KOPT-K1 (cell line): ENCODE results near the gene COL4A1.

ENCODE experiments used
- H3K27ac ChIP-seq: fragments of 200-600 bp; sonication (generic); 2 replicates; pipeline ENCODE4 v1.5.1; 2016; ENCODE audit warnings: antibody characterized with exemption, mild to moderate bottlenecking, low read depth, low read length; ENCODE audit not compliant: poor library complexity, severe bottlenecking
- H3K36me3 ChIP-seq: fragments of 200-600 bp; sonication (generic); 2 replicates; pipeline ENCODE4 v1.5.1; 2017; ENCODE audit warnings: antibody characterized with exemption, mild to moderate bottlenecking, low read length, moderate library complexity; ENCODE audit not compliant: insufficient read depth
- H3K9me3 ChIP-seq: fragments of 200-600 bp; sonication (generic); 2 replicates; pipeline ENCODE4 v1.5.1; 2017; ENCODE audit warnings: antibody characterized with exemption, low read length, mild to moderate bottlenecking; ENCODE audit not compliant: insufficient read depth, poor library complexity, severe bottlenecking

The COL4A1 gene

DNA sequence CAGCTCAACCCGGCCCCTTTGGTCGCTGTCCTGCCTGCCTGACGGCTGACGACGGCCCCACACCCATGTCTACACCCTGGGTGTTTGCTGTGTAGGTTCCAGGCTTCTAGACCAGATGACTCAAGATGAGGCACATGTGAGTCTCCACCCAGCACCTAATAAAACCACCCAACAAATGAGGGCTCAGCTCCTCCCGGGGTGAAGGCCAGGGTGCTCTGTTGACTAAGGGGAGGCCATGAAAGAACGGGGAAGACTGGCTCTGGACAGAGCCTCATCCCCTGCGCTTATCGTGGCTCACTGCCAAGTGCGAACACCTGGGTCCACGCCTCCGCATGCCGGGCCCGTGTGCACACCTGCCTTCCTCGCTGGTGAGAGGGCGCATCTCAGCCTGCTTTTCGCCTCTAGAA lies 39.7 kb upstream of the COL4A1 start:
- Histone ChIP-seq H3K9me3 (no peaks in the 10 kb centered on the region), H3K27ac (no peak overlapping the region), H3K36me3 (no peaks in the 10 kb centered on the region)

- Histone ChIP-seq H3K27ac (no peak overlapping the region), H3K36me3 (no peaks in the 10 kb centered on the region), H3K9me3 (no peaks in the 10 kb centered on the region)
Measured at GRCh38 chr13:110345701-110346100, 38.7 kb upstream of the COL4A1 start.

- Histone ChIP-seq H3K36me3 (no peaks in the 10 kb centered on the region), H3K27ac (no peak overlapping the region), H3K9me3 (no peaks in the 10 kb centered on the region)
Measured at GRCh38 chr13:110345266-110345665, 38.3 kb upstream of the COL4A1 start.

GRCh38 chr13:110344320-110344719 lies 37.4 kb upstream of the COL4A1 start:
- H3K9me3 ChIP-seq = no peaks in the 10 kb centered on the region
- no peak overlapping the region for H3K27ac ChIP-seq
- H3K36me3 ChIP-seq = no peaks in the 10 kb centered on the region

DNA sequence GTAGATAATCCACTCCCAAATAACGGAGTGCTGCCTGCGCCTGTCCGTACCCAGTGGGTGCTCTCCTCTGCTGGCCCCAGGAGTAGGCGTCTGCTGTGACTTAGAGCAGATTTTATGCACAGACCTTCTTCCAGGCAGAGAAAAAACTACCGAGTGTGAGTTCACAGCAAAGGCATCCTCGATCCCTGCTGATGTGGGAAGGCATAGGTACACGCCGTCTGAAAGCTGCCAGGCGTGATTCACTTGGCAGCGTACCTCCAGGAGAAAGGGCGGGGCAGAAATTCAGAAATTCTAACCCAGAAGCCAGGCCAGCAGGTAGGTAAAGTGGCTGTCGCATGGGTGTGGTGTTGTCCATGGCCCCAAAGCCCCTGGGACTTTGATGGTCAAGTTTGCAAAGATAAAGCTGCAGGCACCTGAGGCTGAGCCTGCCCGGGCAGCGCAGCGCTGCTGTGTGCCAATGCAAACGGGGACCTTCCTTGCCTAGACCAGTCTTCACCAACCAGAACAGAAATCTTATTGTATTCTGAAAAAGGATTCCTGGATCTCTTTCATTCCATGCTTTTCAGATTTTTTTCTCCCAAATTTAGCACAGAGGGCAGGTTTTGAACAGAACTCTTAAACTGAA lies 36.4 kb upstream of the COL4A1 start:
- Histone ChIP-seq H3K27ac (no peak overlapping the region), H3K36me3 (no peaks in the 10 kb centered on the region), H3K9me3 (no peaks in the 10 kb centered on the region)

DNA sequence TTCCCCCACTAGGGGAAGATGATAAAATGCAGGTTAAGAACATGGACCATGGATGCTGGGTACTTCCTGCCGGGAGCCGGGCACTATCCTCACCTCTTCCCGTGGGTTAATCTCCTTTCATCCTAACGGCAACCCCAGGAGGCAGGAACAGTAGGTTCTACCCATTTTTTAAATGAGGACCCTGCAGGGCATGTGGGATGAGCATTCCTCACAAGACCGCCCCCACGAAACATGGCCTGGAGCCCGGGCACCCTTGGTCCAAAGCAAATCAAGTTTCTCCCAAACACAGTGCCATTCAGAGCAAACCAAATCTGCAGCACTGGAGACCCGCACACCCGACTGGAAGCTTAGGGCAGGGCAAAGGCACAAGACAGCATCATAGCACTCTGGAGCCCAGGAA lies 35.5 kb upstream of the COL4A1 start:
- Histone ChIP-seq H3K9me3 (no peaks in the 10 kb centered on the region), H3K36me3 (no peaks in the 10 kb centered on the region), H3K27ac (no peak overlapping the region)

- Histone ChIP-seq H3K9me3 (no peaks in the 10 kb centered on the region), H3K27ac (no peak overlapping the region), H3K36me3 (no peaks in the 10 kb centered on the region)
Measured at GRCh38 chr13:110341445-110342244, 34.7 kb upstream of the COL4A1 start.

GRCh38 chr13:110340812-110341444 lies 34.0 kb upstream of the COL4A1 start:
- Histone ChIP-seq H3K36me3 (no peaks in the 10 kb centered on the region), H3K9me3 (no peaks in the 10 kb centered on the region), H3K27ac (no peak overlapping the region)

- Histone ChIP-seq H3K27ac (no peak overlapping the region), H3K36me3 (no peaks in the 10 kb centered on the region), H3K9me3 (peaks cover 2% of the 10 kb centered on the region)
Measured at GRCh38 chr13:110339975-110340550, 33.1 kb upstream of the COL4A1 start.

DNA sequence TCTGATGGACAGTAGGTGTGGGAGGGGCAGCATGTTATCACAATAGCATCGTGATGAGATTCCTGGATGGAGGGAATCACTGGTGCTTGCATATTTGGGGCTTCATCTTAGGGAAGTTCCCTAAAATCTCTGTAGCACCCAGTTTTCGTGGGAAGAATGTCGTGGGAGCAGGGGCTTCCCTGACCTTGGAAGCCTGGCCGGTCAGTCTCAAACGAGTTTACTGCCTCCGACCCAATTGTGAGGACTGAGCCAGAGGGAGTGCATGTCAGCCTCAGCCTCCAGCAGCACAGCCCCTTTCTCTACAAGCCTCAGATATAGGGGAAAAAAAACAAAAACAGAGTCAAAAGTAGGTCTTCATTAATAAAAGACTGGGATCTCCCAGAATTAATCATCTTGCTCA lies 32.3 kb upstream of the COL4A1 start:
- H3K27ac ChIP-seq = no peak overlapping the region
- H3K36me3 ChIP-seq = no peaks in the 10 kb centered on the region
- peaks cover 10% of the 10 kb centered on the region for H3K9me3 ChIP-seq

- no peak overlapping the region for H3K27ac ChIP-seq
- H3K9me3 ChIP-seq = peaks cover 15% of the 10 kb centered on the region
- H3K36me3 ChIP-seq = no peaks in the 10 kb centered on the region
Measured at GRCh38 chr13:110338441-110339101, 31.6 kb upstream of the COL4A1 start.

GRCh38 chr13:110337247-110337646 lies 30.3 kb upstream of the COL4A1 start:
- Histone ChIP-seq H3K27ac (no peak overlapping the region), H3K36me3 (no peaks in the 10 kb centered on the region), H3K9me3 (peaks cover 15% of the 10 kb centered on the region)

DNA sequence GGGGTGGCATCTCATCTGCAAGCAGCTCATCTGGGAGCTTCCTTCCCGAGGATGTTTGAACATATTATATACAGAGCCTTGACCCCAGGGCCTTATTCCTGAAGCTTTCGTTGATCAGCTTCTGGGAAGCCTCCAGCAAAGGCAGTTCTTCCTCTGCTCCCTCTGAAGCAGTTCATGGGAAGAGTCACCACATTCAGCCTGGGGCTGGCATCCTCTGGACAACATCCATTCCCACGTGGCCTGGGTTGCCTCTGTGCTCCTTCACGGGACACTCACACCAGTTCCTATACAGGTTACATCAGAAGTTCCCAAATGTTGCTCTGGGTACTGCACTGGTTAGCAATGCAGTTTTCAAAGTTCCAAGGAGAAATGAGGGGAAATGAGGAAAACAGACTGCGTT lies 29.7 kb upstream of the COL4A1 start:
- H3K27ac ChIP-seq = no peak overlapping the region

DNA sequence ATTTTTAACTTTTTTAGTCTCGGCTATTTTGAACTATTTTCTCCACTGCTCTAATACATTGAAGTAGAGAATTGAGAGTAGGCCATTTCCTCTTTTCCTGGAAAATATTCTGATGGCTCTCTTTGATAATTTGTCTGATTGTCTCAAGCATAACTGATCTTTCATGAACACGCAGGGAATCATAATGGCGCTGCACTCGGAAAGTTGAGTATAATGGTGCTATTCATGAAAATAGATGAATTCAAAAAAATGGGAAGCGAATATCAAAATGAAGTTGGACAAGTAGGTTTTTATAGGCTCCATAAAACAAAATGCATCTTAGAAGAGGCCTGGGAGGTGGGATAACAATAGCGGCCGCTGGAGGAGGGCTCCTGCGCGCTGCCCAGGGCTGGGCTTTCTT lies 29.2 kb upstream of the COL4A1 start:
- Histone ChIP-seq H3K36me3 (no peaks in the 10 kb centered on the region), H3K9me3 (peaks cover 15% of the 10 kb centered on the region)

More for the DNA sequence above, 29.7 kb upstream of the COL4A1 start:
- peaks cover 15% of the 10 kb centered on the region for H3K9me3 ChIP-seq
- H3K36me3 ChIP-seq = no peaks in the 10 kb centered on the region

More for the DNA sequence above, 29.2 kb upstream of the COL4A1 start:
- no peak overlapping the region for H3K27ac ChIP-seq
